DND-41 (cell line): ENCODE results near the gene SRRM1.

Experiments used
- ATAC-seq: fragments of 200-7000 bp; cut with Tn5 transposase; 3 replicates; pipeline ENCODE4 v1.9.1; 2021; ENCODE audit warnings: low read depth; ENCODE audit not compliant: insufficient read depth
- DNase-seq: peaks from one replicate; pipeline ENCODE4 v3.0.0-alpha.2; 2020
- H2AFZ ChIP-seq: 2 replicates; pipeline ENCODE4 v1.6.0; 2012; ENCODE audit warnings: low read depth, low read length
- H3K27ac ChIP-seq: 2 replicates; pipeline ENCODE4 v1.5.1; 2012; ENCODE audit warnings: low read length, inconsistent platforms
- H3K27me3 ChIP-seq: fragments of 200-600 bp; sonication (generic); 2 replicates; pipeline ENCODE4 v1.6.0; 2012; ENCODE audit warnings: low read length, mild to moderate bottlenecking, inconsistent platforms; ENCODE audit not compliant: insufficient read depth, poor library complexity
- H3K36me3 ChIP-seq: 2 replicates; pipeline ENCODE4 v1.5.1; 2012; ENCODE audit warnings: low read length, inconsistent platforms; ENCODE audit not compliant: insufficient read depth
- H3K4me1 ChIP-seq: 2 replicates; pipeline ENCODE4 v1.5.1; 2012; ENCODE audit warnings: mild to moderate bottlenecking, low read length; ENCODE audit not compliant: insufficient read depth
- H3K4me2 ChIP-seq: 2 replicates; pipeline ENCODE4 v1.6.0; 2012; ENCODE audit warnings: mild to moderate bottlenecking, moderate library complexity, low read length, inconsistent platforms; ENCODE audit not compliant: insufficient read depth
- H3K4me3 ChIP-seq, 2 experiments: fragments of 200-600 bp in 1 of 2; shearing (Covaris generic) in 1 of 2; 2 replicates each; pipeline ENCODE4 v1.5.1; 2012 to 2016; ENCODE audit warnings: inconsistent platforms in 2 of 2, low read length in 2 of 2, mild to moderate bottlenecking in 2 of 2, low read depth in 1 of 2, moderate library complexity in 1 of 2
- H3K79me2 ChIP-seq: 2 replicates; pipeline ENCODE4 v1.6.0; 2012; ENCODE audit warnings: low read length, inconsistent platforms; ENCODE audit not compliant: insufficient read depth
- H3K9ac ChIP-seq: 2 replicates; pipeline ENCODE4 v1.6.0; 2012; ENCODE audit warnings: low read depth, mild to moderate bottlenecking, inconsistent platforms, low read length, moderate library complexity
- H3K9me3 ChIP-seq: 2 replicates; pipeline ENCODE4 v1.5.1; 2012; ENCODE audit warnings: low read length, moderate library complexity, mild to moderate bottlenecking, inconsistent platforms; ENCODE audit not compliant: insufficient read depth, severe bottlenecking
- H4K20me1 ChIP-seq: 2 replicates; pipeline ENCODE4 v1.6.0; 2012; ENCODE audit warnings: low read length; ENCODE audit not compliant: insufficient read depth
- EZH2 ChIP-seq: IDR thresholded peaks from 3 replicates; pipeline ENCODE4 v1.6.1; 2012; ENCODE audit warnings: borderline replicate concordance, low read depth, mild to moderate bottlenecking, moderate library complexity, low read length, inconsistent platforms; ENCODE audit not compliant: severe bottlenecking
- TF ChIP-seq, protein P1 (sequence below): IDR thresholded peaks from 2 replicates; pipeline ENCODE4 v1.5.1; 2012; ENCODE audit warnings: borderline replicate concordance, low read length, moderate library complexity, mild to moderate bottlenecking; ENCODE audit not compliant: poor library complexity, severe bottlenecking; ENCODE audit errors: extremely low read depth

The SRRM1 gene

DNA sequence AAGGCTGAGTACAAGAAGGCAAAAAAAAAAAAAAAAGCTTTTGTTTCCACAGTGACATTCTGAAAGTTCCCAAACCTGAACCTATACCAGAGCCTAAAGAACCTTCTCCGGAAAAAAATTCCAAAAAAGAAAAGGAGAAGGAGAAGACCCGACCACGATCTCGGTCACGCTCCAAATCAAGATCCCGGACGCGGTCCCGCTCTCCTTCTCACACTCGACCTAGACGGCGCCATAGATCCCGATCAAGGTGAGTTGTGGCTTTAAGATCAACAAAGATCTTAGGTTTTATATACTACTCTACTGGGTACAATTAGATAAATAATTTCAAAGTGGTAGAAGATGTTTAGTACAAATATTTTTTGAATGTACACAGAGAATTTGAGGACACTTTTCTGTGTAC is 9.3 kb downstream of the SRRM1 start:
- Histone ChIP-seq H3K9ac (no peak overlapping the region), H3K27ac (no peak overlapping the region), H3K4me3 (no peak overlapping the region), H4K20me1 (peaks cover 39% of the 10 kb centered on the region), H3K4me2 (no peak overlapping the region), H3K79me2 (peaks cover 83% of the 10 kb centered on the region), H3K36me3 (peaks cover 97% of the 10 kb centered on the region), H3K4me1 (no peaks in the 10 kb centered on the region; the same call in 1 of the 2 replicates), H3K27me3 (no peaks in the 10 kb centered on the region), H2AFZ (no peak overlapping the region), H3K9me3 (no peaks in the 10 kb centered on the region)
- TF ChIP-seq, protein P1, sequence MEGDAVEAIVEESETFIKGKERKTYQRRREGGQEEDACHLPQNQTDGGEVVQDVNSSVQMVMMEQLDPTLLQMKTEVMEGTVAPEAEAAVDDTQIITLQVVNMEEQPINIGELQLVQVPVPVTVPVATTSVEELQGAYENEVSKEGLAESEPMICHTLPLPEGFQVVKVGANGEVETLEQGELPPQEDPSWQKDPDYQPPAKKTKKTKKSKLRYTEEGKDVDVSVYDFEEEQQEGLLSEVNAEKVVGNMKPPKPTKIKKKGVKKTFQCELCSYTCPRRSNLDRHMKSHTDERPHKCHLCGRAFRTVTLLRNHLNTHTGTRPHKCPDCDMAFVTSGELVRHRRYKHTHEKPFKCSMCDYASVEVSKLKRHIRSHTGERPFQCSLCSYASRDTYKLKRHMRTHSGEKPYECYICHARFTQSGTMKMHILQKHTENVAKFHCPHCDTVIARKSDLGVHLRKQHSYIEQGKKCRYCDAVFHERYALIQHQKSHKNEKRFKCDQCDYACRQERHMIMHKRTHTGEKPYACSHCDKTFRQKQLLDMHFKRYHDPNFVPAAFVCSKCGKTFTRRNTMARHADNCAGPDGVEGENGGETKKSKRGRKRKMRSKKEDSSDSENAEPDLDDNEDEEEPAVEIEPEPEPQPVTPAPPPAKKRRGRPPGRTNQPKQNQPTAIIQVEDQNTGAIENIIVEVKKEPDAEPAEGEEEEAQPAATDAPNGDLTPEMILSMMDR, result no peak
- TF ChIP-seq EZH2, result no peak
- ATAC-seq, result no peak
- DNase-seq, result no peak

DNA sequence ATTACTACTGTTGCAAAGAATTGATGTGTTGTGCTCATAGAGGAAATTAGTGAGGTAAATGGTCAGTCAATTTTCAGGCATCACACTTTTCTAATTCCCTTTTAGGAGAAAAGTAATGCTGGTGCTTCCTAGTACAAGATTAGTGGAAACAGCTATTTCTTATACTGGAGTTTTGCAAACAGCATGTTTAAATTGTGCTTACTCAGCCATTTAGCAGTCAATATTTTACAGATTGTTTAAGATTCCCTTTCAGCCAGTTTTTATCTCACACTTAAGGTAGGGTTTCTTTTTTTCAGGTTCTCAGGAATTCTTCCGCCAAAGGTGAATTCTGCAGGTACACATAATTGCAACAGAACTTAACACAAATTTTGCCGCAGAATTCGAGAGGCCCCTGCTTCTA is 10.9 kb downstream of the SRRM1 start:
- Histone ChIP-seq H3K4me1 (no peaks in the 10 kb centered on the region), H3K79me2 (peaks cover 81% of the 10 kb centered on the region), H2AFZ (no peak overlapping the region), H3K4me2 (no peak overlapping the region), H3K27me3 (no peaks in the 10 kb centered on the region), H4K20me1 (peaks cover 39% of the 10 kb centered on the region), H3K36me3 (peaks cover 97% of the 10 kb centered on the region), H3K9me3 (no peaks in the 10 kb centered on the region), H3K27ac (no peak overlapping the region), H3K4me3 (no peak overlapping the region), H3K9ac (no peak overlapping the region)
- ATAC-seq (no peak), DNase-seq (no peak)
- no peak for TF ChIP-seq EZH2
- TF ChIP-seq, protein P1, result no peak

DNA sequence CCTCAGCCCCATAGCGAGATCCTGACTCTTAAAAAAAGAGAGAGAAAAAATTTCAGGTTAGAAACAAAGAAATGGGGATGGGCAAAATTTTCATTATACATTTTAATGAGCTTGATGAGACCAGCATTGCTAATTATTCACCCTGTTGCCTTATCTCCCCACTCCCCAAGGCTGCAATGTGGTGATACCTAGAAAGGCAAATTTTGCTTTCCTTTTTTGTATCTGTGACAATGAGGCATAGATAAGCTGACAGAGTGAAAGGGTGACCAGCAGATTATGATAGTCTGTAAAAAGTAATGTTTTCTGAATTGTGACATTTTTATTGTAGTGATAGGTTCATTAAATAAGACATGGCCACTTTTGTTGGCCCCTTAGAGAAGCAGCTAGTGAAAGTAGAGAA is 12.9 kb downstream of the SRRM1 start:
- no peak for ATAC-seq
- no peak overlapping the region for H3K27ac ChIP-seq

More for the DNA sequence above, 12.9 kb downstream of the SRRM1 start:
- no peaks in the 10 kb centered on the region for H3K9me3 ChIP-seq
- H3K4me2 ChIP-seq, result no peak overlapping the region
- no peak for DNase-seq
- H3K4me1 ChIP-seq, result no peaks in the 10 kb centered on the region
- H3K36me3 ChIP-seq, result peaks cover 97% of the 10 kb centered on the region
- H3K4me3 ChIP-seq, result no peak overlapping the region
- no peak overlapping the region for H2AFZ ChIP-seq
- peaks cover 46% of the 10 kb centered on the region for H4K20me1 ChIP-seq
- H3K27me3 ChIP-seq, result no peaks in the 10 kb centered on the region
- peaks cover 79% of the 10 kb centered on the region for H3K79me2 ChIP-seq
- no peak overlapping the region for H3K9ac ChIP-seq
- TF ChIP-seq, protein P1, result no peak
- no peak for TF ChIP-seq EZH2
